IPS DF 4.7 (cell line): ENCODE data around the gene EXOSC5.
"Not testable (repeated sequence)": the region's sequence is repeated elsewhere in the genome, so short reads cannot be mapped to it uniquely, and the experiment has no call there.

ENCODE experiments used
- DNase-seq: peaks from one replicate; pipeline ENCODE4 v3.0.0-alpha.2; 2013; ENCODE audit warnings: low spot score; ENCODE audit errors: extremely low read depth

Gene EXOSC5

DNA sequence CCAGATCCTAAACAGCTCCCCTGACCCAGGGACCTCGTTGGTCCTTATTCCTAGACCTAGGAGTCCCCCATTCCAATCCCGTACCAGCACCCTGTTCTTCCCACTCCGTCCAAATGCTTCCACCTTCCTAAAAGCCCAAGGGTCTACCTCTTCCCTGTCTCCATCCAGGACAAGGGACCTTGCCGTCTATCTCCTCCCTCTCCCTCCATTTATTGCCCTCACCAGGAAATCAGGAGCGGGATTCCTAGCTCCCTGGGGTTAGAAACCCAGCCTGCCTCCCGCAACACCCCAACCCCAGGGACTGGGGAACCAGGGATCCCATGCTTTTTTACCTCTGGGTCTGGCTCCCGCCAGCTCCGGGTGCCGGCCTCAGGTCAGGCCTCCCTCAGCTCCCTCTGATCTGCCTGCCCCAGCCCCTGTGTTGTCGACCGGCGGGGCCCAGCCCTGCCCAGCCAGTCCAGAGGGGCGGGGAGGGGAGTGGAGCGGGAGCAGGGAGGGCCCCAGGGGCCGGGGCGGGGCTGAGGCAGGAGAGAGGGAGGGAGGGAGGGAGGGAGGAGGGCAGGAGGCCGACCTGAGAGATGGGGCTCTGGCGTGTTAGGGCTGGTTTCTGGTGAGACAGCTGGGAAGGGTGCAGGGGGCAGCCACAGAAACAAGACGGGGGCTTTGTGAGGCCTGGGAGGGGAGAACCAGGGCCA, 29.9 kb upstream of the EXOSC5 start, which contains the start of gene B3GNT8:
TSS of gene B3GNT8 (minus strand) at position 423 of the 695 bp plus-strand sequence. CDS start 596 bp downstream, outside the sequence.
- no peak for DNase-seq

DNA sequence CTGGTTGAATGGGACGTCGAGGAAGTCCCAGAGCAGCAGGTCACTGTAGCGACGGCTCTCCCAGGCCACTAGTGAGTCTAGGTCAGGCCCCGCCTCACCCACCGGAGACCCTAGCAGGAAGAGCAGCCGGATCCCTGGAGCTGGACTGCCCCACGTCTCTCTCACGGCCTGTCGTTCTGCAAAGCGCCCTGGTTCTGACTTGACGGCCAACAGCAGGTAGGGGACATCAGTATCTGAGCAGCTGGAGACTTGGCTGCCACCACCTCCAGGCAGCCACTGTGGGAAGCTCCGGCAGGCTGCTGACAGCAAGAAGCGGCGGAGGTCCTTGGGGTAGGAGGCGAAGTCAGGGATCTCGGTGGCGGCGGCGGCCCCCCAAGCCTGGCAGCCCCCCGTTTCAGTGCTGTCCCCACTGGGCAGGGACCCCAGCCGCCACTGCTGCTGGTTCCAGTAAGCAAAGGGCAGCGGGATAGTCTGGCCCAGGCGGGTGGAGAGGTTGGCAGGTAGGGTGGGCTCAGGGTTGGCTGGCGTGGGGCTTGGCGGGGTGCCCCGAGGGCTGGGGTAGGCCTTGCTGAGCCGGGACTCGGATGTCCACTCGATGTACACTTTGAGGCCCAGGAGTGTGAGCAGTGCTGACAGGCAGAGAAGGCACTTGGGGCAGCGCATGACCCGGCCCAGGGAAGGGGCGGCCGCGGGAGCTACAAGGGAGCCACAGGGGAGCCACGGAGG, 29.1 kb upstream of the EXOSC5 start:
- no peak for DNase-seq

DNA sequence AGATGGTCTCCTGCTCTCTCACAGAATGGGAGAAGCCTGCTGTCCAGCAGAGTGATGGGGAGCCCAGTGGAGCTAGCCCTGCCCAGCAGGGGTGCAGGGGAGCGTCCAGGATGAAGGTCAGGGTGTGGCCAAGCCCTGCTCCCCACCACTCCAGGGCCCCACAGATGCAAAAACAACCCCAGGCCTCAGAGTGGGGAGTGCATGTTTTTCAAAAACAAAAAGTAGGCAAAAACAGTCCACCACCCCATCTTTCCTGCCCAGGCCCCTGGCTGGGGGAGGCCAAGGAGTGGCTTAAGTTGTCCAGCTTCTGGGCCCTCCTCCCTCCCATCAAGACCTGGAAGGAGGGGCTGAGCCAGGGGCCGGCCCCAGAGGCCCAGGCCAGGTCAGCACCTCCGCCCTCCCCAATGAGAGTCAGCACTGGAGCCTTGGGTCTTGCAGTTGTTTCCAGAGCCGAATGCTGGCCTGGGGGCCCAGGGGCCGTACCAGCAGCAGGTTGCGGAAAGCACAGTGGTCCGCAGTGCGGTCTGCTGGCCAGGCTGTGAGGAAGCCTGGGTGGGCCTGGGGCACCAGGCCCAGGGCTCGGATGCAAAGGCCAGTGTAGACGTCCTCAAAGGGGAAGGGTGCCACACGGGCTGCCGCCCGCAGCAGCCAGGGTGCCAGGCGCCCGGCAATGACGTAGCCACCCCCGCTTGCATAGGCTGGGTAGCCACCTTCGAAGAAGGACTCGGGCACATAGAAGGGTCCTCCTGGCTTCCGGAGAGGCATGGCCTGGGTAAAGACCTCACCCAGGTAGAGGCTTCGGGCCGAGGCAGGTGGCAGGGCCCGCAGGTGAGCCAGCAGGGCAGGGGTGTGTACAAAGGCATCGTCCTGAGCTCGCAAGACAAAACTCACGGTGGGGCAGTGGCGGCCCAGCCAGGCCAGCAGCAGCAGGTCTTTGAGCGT, 28.3 kb upstream of the EXOSC5 start:
- no peak for DNase-seq

DNA sequence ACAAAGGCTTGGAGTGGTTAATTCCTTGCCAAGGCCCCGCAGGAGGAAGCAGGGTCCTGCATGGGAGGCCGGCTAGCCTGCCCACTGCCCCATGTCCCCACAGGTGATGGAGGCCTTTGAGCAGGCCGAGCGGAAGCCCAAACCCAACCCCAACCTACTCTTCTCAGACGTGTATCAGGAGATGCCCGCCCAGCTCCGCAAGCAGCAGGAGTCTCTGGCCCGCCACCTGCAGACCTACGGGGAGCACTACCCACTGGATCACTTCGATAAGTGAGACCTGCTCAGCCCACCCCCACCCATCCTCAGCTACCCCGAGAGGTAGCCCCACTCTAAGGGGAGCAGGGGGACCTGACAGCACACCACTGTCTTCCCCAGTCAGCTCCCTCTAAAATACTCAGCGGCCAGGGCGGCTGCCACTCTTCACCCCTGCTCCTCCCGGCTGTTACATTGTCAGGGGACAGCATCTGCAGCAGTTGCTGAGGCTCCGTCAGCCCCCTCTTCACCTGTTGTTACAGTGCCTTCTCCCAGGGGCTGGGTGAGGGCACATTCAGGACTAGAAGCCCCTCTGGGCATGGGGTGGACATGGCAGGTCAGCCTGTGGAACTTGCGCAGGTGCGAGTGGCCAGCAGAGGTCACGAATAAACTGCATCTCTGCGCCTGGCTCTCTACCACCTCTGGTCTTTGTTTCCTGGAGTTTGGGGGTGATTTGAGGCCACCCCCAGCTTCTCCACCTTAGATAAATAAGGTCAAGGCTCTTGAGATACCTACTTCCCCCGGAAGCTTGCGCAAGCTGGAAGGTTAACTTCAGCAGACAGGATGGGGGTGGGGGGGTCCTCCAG, 27.4 kb upstream of the EXOSC5 start:
- no peak for DNase-seq

DNA sequence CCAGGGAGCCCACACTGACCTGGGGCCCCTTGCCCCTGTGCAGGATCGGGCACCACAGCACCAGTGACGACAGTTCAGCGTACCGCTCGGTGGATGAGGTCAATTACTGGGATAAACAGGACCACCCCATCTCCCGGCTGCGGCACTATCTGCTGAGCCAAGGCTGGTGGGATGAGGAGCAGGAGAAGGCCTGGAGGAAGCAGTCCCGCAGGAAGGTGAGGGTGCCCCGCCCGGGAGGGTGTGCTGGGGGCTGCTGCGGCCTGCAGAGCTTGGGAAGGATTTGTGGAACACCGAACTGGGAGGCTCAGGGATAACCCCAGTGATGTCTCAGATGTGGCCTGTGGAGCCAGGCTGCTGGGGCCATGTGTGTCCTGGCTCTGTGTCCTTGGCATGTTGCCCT, 25.8 kb upstream of the EXOSC5 start:
- no peak for DNase-seq

DNA sequence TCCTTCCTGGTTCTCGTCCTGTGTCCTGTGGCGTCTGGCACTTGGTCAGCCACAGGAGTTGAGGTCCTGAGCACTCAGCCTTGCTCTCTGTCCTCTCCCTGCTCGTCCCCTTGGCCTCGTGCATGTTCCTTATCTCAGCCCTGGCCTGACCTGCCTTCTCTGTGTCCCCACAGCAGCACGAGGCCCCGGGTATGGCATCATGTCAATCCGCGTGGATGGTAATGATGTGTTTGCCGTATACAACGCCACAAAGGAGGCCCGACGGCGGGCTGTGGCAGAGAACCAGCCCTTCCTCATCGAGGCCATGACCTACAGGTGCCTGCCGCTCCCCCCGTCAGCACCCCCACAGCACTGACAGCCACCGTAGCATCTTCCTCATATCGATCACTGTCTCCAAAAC, 25.3 kb upstream of the EXOSC5 start:
- DNase-seq: no peak

DNA sequence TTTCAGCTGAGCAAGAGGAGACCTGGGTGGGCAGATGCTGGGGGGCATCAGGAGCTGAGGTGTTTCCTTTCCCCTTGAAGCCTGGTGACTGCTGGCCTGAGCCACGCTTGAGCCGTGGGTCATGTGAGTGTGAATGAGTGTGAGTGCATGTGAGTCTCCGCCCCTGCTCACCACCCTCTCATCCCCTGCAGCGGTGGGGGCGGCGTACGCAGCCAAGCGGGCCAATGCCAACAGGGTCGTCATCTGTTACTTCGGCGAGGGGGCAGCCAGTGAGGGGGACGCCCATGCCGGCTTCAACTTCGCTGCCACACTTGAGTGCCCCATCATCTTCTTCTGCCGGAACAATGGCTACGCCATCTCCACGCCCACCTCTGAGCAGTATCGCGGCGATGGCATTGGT, 24.8 kb upstream of the EXOSC5 start:
- no peak for DNase-seq

DNA sequence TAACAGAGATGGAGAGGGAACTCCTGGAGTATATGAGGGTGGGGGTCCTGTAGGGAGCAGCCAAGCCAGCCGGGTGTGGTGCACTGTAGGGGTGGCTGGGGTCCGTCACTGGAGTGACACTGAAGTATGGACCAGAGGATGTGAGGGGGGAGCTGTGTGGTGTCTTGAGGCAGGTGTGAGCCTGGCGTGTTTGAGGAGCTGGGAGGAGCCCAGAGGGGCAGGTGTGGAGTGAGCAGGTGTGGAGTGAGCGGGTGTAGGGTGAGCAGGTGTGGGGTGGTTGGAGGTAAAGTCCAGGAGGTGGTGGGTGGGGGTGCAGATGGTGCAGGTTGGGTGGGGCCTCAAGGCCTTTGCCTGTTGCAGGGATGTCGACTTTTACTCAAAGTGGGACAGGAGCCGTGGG, 24.2 kb upstream of the EXOSC5 start:
- DNase-seq: no peak

DNA sequence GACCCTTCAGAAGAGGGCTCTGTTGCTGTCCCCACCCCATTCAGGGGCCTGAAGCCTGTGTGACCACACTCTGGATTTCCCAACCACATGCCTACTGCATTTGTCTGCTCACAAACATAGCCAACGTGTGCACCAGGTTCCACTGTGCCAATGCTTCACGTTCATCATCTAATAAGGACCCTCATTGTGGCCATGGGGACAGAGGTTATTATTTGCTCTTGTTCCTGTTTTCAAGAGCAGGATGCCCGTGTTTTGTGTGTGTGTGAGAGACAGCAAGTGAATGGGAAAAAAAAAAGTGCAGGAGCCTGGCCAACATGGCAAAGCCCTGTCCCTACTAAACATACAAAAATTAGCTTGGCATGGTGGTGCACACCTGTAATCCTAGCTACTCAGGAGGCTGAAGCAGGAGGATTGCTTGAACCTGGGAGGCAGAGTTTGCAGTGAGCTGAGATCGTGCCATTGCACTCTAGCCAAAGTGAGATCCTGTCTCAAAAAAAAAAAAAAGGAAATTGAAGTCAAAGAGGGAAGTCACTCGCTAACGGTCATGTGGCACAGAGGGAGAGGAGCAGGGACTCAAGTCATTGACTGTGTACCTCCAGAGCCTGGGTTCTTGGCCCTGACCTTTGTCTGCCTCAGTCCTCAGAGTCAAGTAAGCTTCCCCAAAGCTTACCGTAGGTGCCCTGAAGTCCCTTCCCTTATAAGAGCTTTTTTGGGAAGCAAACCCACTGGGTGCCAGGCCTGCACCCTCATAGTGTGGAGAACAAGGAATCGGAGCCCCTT, 23.1 kb upstream of the EXOSC5 start:
- no peak for DNase-seq

DNA sequence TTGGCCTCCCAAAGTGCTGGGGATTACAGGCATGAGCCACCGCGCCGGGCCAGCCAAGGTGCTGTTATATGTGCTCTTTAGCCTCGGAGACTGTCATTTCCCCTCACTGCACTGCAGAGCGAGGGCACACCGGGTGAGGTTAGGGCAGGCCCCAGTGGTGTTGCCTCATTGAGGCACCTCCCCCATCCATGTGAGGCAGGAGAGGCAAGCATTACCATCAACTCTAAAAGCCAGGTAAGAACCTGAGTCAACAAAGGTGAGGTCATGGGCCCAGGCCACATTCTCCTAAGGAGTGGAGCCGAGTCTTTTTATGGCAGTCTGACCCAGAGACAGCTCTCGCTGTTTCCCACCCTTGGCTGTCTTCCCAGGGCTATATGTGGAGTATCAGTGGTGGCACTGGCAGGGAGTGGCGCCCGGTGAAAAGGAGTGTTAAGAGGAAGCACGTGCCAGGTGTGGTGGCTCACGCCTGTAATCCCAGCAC, 19.1 kb upstream of the EXOSC5 start:
- no peak for DNase-seq

DNA sequence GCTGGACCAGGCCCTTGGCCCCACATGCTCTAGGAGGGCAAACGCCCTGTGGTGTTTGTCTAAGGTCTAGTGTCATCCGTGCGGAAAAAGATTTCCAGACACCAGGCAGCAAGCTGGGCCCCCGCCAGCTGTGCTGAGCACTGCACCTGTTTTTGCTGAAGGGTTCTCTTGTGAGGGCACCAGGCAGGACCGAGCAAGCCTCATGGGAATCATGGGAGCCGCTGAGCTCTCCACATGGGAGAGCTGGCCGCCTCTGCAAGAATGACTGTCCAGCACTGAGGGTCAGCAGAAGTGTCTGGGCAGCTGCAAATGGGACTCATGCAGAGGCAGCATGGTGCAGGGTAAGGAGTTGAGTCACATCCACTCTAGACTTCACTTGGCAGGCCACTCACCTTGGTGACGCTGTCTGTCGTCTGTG, 18.0 kb upstream of the EXOSC5 start:
- DNase-seq: no peak

DNA sequence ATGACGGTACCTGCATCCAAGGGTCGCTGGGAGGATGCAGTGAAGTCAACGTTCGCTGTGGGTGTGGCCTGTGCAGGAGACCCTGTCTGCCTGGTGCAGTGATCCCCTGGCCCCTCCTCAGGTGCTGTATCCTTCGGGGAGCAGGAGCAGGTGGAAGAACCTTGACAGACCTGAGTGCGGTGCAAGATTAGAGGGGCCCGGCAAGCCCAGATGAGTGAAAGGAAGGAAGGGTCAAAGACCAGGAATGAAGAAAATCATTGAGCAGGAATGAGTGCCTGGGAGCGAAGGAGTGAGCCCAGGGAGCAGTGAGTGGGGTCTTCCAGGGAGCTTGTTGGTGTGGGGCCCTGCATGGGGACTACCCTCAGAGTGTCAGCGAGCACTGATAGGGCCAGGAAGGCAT, 17.3 kb upstream of the EXOSC5 start:
- DNase-seq: no peak

DNA sequence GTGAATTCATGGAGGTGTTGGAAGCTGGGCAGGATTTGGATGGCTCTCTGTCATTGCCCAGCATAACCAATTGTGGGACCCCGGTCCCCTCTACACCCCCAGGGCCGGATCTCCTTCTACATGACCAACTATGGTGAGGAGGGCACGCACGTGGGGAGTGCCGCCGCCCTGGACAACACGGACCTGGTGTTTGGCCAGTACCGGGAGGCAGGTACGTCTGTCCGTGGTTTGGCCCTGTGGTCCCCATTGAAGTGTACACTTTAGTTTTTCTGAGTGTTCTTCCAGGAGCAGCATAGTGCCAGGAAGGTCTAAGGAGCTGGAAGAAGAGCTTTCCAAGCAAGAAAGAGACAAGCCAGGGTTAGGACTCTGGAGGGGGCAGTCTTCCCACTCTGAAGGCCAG, 16.8 kb upstream of the EXOSC5 start:
- DNase-seq: no peak

DNA sequence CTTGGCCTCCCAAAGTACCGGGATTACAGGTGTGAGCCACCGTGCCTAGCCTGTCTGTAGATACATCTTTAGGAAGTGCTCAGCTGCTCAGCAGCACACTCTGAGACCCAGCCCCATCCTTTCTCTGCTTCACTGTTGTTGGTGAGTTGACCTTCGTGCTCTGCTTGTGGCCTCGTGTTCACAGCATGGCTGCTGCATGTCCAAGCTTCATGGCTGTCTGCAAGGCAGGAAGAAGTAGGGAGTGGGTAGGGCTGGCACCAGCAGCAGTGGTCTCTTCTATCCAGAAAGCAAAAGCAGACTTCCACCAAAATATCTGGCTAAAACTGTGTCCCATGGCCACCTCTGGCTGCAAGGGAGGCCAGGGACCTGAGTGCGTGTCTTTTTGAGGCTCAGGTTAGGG, 15.8 kb upstream of the EXOSC5 start:
- DNase-seq: no peak

DNA sequence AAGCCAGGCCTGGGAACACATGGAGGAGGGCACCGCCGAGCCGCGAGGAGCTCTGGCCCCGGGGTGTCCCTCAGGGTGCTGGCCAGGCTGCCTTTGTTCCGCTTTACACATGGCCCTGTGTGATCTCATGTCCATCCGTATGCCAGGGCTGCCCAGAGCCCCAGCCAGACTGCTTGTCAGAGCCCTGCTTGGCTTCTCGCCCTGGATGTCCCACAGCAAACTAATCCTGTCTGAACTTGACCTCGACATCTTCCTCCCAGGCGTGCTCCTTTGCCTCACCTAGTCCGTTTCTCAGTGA, 14.8 kb upstream of the EXOSC5 start:
- no peak for DNase-seq

DNA sequence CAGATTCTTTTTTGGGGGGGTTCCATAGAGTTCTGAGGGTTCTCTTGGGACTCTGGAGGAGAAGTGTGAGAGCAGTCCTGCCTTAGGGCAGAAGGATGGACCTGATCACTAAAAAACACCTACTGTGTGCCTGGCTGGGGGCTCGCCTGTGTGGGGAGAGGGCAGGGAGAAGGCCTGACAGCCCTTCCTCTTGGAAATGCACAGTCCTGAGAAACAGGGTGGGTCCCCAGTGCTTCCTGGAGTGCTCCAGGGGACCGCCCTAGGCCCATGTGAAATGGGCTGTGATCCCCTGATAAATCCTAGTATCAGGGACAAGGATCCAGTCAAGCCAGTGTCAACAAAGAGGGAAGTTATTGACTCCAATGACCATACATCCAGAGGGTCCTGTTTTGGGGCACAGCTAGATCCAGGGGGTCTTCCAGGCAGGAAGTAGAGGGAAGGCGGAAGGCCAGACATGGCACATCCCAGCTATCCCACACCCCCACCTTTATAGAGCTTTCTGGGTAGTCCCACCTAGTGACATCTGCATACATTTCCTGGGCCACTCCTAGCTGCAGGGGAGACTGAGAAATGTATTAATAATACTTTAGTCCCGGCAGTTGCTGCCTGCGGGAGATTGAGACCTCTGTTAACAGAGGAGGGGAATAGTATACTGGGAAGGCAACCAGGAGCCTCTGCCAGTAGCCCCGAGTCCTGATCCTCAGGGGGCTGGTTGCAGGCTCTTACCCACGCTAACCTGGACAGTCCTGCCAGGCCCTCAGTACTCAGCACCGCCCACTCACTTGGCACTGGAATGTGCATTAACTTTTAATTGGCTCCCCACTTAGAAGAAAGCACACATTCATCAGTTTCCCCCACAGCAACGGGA, 14.2 kb upstream of the EXOSC5 start:
- no peak for DNase-seq

DNA sequence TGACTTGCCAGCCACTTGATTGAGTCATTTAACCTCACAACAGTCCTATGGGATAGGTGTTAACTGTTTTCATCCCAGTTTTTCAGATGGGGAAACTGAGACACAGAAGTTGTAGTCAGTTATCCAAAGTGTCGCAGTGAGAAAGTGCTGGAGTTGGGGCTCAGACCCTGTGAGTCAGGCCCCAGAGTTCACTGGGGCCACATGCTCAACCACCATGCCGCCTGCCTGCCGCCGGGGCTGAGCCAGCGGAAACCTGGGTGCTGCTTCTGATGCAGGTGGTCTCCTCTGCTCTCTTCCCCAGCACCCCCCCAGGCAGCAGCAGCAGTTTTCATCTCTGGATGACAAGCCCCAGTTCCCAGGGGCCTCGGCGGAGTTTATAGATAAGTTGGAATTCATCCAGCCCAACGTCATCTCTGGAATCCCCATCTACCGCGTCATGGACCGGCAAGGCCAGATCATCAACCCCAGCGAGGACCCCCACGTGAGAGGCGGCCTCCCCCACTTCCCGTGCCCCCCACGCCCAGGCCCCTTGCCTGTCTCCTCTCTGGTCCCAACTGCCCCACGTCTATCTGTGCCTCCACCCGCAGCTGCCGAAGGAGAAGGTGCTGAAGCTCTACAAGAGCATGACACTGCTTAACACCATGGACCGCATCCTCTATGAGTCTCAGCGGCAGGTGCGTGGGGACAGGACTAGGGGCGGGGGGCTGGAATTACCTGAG, 13.3 kb upstream of the EXOSC5 start:
- DNase-seq: no peak

DNA sequence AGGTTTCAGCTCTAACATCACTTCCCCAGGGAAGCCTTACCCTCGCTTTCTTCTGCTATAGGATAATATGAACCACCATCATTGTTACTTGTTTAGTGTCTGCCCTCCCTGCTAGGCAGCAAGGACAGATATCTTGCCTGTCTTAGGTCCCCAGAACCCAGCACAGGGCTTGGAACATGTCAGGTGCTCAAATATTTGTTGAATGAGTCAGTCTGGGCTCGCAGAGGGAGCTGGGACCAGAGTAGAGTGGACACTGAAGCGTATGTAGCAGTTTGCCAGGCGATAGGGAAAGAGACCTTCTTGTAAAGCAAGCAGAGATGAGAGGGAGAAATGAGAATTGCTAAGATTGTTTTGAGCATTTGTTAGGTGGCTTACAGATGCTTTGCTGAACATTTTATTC, 12.1 kb upstream of the EXOSC5 start:
- DNase-seq: no peak

DNA sequence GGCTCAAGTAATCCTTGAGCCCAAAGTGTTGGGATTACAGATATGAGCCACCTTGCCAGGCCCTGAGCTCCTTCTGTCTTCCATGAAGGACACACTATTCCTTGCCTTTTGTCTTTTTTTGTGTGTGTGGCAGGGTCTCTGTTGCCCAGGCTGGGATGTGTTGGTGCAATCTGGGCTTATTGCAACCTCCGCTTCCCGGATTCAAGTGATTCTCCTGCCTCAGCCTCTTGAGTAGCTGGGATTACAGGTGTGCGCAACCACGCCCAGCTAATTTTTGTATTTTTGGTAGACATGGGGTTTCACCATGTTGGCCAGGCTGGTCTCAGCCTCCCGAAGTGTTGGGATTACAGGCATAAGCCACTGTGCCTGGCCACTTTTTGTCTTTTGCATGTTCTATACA, 11.7 kb upstream of the EXOSC5 start:
- DNase-seq: not testable (repeated sequence)
